HG03442 (cell line): ENCODE measurements around the gene IPO13.

Experiments
- ATAC-seq: cut with Tn5 transposase; IDR thresholded peaks from one replicate; pipeline ENCODE4 v1.9.1; 2021; ENCODE audit warnings: mild to moderate bottlenecking, moderate library complexity; ENCODE audit not compliant: unreplicated experiment

The IPO13 gene

DNA sequence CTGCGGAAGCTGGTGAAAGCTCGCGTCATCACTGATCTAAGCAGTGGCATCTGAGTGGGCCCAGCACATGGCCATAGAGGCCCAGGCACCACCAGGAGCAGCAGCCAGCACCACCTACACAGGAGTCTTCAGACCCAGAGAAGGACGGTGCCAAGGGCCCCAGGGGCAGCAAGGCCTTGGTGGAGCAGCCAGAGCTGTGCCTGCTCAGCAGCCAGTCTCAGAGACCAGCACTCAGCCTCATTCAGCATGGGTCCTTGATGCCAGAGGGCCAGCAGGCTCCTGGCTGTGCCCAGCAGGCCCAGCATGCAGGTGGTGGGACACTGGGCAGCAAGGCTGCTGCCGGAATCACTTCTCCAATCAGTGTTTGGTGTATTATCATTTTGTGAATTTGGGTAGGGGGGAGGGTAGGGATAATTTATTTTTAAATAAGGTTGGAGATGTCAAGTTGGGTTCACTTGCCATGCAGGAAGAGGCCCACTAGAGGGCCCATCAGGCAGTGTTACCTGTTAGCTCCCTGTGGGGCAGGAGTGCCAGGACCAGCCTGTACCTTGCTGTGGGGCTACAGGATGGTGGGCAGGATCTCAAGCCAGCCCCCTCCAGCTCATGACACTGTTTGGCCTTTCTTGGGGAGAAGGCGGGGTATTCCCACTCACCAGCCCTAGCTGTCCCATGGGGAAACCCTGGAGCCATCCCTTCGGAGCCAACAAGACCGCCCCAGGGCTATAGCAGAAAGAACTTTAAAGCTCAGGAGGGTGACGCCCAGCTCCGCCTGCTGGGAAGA lies 16.4 kb upstream of the IPO13 start:
- ATAC-seq = no peak

DNA sequence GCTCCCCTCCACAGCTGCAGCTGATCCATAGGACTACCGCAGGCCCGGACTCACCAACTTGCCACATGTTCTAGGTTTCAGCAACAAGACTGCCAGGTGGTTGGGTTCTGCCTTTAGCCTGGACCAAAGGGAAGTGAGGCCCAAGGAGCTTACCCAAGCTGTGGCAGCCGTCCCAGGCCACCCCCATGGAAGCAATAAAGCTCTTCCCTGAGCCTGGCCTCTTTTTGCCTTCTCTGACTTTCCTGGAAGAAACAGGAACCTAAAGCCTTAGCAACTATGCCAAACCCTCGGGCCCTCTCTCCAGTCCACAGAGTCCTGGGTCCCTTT lies 15.8 kb upstream of the IPO13 start:
- ATAC-seq = no peak

DNA sequence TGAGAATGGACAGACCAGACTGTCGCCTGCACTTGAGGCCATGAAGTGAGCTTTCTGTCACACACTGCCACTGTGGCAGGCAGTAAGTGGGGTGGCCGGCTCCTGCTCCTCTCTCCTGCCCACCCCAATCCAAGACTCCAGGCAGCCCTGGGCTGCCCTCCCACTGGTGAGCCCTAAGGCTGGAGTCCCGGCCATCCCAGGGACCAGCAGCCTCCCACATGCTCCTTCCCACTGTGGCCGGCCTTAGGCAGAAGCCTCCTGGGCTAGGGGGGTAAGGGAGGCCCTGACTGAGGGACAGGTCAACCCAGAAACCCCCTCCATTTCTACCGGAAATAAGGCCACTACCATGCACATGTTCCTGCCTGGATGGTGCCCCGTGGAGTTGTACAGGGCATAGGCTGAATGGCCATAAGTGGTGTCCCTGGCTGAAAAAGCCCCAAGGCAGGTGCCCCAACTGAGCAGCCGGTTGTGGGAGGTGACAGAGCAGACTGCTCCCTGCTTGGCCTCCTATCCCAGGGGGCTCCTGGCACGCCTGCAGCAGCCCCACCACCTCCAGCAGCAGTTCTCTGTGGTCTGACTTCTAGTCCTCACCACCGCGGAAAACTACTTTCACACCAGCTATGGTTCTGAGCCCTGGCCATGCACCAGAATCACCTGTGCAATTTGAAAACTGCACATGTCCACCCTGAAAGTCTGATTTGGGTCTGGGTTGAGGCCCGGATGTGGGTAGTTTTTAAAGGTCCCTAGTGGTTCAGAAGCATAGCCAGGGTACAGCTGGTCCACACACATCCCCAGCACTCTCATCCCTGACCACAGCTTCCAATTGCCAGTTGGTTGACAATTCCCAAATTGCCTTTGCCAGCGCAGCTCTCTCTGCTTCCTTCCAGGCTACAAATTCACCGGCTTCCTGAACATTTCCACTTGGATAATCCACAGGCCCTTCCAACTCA lies 14.8 kb upstream of the IPO13 start:
- ATAC-seq = no peak

DNA sequence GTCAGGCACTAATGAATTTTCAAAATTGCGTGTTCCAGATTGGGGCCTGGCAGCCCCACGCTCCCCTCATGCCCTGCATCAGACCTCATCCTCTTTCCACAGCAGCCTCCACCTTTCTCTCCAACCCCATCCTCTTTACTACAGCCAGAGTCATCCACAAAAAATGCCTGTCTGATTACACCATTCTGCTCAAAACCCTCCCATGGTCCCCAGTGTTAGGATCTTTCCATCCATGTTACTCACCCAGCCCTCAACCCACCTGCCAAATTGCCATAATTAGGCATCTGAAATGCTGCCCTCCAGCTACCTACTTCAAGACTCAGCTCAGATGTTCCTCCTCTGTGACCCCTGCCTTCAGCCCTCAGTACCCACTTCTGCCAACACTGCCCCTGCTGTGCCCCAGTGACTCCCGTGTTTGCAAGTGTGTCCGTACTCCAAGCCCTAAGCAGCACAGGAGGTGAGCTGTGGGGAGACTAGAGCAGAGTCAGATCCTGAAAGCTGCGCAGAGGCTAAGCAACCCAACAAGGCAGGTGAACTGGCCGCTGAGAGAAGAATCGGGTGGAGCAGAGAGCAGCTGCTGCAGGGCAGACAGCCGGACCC lies 13.9 kb upstream of the IPO13 start:
- ATAC-seq = no peak

DNA sequence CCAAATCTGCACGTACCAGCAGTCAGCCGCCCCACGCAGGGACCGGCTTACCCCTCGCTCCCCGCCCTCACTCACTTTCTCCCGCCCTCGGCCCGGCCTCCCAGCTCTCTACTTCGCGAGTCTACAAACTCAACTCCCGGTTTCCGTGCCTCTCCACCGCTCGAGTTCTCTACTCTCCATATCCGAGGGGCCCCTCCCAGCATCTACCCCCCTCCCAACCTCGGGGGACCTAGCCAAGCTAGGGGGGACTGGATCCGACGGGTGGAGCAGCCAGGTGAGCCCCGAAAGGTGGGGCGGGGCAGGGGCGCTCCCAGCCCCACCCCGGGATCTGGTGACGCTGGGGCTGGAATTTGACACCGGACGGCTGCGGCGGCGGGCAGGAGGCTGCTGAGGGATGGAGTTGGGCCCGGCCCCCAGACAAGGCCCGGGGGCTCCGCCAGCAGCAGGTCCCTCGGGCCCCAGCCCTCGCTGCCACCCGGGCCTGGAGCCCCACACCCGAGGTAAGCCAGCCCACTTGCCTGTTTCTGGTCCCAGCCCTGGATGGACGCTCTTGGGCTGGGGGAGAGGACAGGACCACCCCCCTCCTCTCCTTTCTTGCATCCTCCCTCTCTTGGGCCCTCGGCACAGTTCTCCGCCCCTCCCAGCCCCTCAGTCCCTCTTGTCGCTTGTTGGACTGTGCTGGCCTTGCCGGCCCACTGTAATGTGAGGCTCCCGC lies 13.2 kb upstream of the IPO13 start, which contains the start of gene ARTN:
TSS of gene ARTN (plus strand) at position 416 of the 715 bp plus-strand sequence. CDS start 1,856 bp downstream, outside the sequence.
- no peak for ATAC-seq

DNA sequence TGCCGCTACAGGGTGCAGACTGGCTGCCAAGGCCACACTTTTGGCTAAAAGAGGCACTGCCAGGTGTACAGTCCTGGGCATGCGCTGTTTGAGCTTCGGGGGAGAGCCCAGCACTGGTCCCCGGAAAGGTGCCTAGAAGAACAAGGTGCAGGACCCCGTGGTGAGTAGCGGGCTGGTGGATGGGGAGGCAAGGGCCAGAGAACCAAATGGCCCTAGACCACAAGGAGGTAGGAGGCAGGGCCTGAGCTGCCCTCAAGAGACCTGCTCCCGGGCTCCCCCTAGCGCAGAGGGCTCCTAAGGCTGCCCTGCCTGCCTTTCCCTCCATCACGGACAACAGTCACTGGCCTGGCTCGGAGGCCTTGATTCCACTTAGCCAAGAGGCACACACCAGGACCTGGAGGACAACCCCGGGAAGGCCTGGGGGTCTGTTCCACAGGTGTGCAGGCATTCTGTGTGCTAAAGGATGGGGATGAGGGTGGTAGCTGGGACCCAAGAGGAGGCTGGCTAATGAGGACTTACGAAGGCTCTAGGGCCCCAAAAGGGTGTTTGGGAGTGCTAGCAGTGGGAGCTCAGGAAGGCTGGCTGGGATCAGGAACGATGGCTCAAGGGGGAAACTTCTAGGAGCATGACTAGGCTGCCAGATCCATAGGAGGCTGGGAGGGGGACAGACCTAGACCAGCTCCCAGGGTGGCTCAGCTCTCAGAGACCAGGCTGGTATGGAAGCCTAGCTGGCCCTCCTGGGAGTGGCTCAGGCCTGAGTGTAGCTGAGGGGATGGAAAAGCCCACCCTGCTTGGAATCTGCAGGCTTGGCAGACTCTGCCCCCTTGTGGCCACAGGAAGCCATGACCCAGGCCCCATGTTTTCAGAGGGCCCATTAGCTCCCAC lies 12.4 kb upstream of the IPO13 start:
- ATAC-seq = no peak

DNA sequence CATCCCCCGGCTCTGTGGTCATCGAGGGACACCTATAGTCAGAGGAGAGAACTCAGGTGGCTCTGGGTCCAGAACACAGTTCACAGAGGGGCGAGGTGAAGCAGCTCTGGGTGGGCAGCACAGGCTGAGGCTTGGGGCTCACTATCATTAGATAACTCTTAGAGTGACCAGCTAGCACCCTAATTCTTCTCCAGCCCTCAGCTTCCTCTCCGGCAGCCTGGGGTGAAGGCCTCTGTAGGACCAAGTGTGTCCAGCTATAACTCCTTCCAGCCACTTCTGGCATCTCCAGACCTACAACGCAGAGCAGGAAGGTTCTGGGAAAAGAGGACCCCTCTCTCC lies 11.8 kb upstream of the IPO13 start:
- no peak for ATAC-seq

DNA sequence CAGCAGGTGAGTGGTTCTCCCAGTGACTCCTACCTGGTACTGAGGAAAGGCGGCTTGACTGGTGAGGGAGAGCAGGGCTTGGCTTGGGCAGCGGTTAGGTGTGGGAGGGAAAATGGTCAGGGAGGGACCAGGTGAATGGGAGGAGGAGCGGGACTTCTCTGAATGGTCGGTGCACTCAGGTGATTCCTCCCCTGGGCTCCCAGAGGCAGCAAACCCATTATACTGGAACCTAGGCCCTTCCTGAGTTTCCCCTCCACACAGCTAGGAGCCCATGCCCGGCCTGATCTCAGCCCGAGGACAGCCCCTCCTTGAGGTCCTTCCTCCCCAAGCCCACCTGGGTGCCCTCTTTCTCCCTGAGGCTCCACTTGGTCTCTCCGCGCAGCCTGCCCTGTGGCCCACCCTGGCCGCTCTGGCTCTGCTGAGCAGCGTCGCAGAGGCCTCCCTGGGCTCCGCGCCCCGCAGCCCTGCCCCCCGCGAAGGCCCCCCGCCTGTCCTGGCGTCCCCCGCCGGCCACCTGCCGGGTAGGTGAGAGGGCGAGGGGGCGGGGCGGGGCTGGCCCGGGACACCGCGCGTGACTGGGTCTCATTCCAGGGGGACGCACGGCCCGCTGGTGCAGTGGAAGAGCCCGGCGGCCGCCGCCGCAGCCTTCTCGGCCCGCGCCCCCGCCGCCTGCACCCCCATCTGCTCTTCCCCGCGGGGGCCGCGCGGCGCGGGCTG lies 10.9 kb upstream of the IPO13 start:
- ATAC-seq = no peak

DNA sequence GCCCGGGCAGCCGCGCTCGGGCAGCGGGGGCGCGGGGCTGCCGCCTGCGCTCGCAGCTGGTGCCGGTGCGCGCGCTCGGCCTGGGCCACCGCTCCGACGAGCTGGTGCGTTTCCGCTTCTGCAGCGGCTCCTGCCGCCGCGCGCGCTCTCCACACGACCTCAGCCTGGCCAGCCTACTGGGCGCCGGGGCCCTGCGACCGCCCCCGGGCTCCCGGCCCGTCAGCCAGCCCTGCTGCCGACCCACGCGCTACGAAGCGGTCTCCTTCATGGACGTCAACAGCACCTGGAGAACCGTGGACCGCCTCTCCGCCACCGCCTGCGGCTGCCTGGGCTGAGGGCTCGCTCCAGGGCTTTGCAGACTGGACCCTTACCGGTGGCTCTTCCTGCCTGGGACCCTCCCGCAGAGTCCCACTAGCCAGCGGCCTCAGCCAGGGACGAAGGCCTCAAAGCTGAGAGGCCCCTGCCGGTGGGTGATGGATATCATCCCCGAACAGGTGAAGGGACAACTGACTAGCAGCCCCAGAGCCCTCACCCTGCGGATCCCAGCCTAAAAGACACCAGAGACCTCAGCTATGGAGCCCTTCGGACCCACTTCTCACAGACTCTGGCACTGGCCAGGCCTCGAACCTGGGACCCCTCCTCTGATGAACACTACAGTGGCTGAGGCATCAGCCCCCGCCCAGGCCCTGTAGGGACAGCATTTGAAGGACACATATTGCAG lies 10.2 kb upstream of the IPO13 start:
- ATAC-seq = no peak

DNA sequence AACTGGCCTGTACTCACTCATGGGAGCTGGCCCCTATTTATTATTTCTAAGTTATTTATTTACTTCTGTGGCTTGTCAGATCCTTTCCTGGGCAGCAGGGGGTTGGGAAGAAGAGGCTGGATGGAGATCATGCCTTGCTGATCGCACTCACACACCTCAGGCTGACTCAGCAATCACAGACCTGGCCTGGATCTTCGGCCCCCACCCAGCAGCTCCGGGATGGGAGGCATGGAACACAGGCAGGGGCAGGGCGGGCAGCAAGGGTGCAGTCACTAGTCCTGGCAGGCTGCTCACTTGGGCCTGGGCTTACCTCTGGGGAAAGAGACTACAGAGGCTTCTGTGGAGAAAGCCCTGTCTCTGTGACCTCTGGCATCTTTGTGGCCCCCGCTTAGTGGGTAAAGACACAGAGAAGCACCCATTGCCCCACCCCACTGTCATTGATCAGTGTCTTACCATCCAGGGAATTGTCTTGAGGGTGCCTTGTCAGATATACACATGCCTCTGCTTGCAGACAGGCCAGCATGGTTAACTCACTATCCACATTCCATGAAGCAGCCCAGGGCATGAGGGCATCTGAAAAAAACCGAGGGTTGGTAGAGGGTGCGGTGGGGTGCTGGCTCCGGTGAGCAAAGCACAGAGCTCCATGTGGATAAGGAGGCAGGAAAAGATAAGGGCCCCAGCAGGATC lies 9.4 kb upstream of the IPO13 start:
- ATAC-seq = no peak

DNA sequence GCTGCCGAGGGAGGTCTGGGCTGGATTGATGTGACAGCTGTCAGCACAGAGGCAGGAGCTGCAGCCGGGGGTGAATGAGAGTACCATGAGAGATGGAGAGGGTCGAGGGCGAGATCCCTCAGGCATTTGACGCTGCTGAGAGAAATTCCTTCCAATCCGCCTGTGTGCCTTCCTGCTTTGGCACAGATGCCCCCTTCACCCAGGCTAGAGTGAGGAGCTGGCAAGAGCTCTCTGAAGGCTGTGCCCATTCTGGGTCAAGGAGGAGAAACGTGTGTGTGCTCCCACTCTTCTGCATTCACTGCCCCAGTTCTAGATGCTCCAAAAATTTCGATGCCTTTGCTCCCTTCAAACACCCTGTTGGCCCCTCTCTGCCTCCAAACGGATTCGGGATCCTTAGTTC lies 8.4 kb upstream of the IPO13 start:
- no peak for ATAC-seq

DNA sequence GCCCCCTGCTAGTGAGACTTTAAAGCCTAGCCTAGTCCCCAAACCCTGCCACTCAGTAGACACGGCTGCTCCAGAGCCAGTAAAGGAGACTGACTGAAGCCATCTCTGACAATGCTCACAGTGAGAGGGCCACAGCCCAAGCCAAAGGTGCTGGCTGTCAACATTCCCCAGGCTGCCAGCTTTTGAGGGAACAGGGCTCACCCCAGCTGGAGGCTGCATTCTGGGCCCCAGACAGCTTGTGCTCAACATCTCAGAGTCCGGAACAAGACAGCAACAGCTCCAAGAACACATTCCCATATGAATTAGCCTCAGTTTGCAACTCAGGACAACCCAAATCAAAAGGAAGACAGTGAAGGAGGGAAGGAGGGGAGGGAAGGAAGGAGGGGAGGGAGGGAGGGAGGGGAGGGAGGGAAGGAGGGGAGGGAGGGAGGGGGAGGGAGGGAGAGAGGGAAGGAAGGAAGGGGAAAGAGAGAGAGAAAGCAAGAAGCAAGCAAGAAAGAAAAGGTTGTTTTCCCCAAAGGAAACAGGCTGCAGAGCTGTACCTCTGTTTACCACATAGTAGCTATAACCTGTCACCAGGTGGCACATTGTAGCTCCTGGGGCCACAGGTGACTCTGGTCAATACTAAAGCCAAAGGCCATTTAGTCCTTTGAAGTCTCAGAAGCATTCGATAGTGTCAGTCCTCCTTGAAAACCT lies 7.7 kb upstream of the IPO13 start:
- no peak for ATAC-seq

DNA sequence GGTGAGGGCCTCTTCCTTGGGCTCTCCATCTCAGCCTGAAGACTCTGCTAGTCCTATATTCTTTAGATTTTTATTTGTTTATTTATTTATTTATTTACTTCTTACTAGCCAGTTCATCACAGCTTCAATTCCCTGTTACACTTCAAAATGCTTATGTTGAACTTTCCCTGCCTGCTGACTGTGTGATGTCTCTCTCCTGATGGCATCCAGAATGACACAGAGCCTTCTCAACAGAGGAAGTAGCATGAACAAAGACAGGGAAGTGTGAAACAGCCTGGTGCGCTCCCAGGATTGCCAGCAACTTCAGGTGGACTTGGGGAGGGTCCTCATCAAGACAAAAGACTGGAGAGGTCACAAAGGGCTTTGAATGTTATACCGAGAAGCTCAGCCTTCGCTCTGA lies 4.3 kb upstream of the IPO13 start:
- no peak for ATAC-seq

DNA sequence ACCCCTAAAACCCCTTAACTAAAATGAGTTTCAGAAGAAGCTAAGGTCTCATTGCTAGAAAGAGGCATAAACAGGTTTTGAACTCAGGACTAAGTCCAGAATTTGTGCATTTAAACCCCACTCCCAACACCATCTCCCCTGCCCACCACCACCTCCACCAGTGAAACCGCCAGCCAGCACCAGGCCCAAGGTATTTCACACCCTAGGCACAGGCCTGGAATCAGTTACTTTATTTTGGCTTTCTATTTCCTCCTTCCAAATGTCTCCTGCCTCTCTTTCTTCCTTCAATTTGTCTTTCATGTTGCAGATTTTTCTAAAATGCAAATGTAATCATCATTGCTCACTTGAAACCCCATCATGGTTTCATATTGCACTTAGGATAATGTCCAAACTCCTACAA lies 1.9 kb upstream of the IPO13 start:
- no peak for ATAC-seq

DNA sequence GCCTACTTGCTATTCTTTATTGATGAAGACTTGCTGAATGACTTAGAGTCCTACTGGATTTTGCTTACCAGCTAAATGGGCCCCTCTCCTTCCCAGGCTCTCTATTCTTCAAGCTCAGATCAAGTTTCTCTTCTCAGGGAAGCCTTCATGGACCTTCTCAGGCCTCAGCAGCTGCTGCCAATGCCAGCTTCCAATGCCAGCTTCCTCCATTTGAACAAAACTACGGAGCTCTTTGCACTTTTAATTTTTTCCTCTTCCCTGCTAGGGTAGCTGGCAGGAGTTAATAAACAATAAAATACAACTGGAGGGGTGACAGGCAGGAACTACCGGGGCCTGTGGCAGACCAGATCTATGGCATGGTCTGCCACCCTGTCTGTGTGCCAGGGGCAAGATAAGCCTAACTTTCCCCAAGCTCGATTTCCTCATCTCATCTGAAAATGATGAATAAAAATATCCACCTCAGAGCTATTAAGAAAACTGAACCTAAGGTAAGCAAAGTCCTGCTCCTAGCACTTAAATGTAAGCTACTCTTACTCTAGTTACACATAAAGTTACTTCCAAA lies 995 bp upstream of the IPO13 start:
- no peak for ATAC-seq

DNA sequence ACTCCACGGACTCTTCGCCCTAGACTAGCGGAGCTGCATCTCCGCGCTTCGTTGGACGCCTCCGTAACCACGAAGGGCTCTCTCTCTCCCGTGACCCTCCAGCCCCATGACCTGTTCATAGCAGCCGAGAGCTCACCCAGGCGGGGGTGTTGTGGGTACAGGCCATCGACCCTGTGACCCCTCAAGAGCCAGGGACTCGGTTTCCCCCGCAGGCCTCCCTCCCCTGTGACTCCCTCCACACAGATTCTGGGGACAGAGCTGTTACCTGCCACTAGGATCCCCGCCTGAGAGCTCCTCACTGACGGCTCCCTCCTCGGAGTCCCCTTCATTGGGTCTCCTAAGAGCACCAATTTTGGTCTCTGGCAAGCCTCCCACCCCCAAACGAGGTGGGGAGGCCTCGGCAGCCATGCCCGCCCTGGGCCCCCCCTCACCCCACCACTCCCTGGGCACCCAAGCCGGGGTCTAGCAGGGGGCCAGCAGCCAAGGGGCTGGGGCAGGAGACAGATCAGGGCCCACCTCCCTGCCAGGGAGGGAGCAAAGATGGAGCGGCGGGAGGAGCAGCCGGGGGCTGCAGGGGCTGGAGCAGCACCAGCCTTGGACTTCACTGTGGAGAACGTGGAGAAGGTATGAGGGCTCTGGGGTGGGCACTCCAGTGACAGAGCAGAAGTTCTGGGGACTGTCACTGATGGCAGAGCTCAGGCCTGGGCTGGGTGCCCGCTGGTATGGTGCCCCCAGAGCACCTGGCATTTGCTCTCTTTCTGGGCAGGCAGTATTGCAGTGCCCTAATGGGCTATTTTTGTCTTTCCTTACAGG lies 517 bp downstream of the IPO13 start:
- ATAC-seq = no peak
